Measurements from ENCODE around the gene NUDT12. TPM values are rescaled to one million over a fixed set of nuclear protein-coding genes. Genes with fewer than 3 reads are reported as not detected.

The NUDT12 gene
- total and polyA plus RNA-seq, 2 donors = 8.7 to 10.6 TPM

DNA sequence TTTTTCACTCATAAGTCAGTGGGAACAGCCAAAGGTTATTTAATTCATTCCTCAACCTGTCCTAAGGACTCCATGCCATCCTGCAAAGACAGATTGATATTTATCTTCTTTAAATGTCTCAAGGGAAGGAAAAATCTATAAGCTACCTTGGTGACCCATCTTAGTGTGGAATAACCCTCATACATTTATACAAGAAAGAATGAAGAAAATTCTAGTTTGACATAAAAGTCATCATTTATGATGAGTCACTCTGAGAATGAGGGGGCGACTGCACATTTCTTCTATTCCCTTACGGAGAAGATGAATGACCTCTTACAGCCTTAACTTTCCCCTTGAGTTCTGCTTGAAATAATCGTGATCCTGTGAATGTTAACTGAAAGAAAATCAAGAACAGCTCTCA is 26.8 kb upstream of the NUDT12 start:
- no peaks in the 10 kb centered on the region for H3K4me1 ChIP-seq (ENCODE audit: control insufficient read depth in 2 of 2, insufficient read depth in 2 of 2, low read length in 2 of 2)
- 84% methylated on average over 3 of the region's 3 CpGs for WGBS
- no peaks in the 10 kb centered on the region for H3K36me3 ChIP-seq (ENCODE audit: control insufficient read depth in 2 of 2, insufficient read depth in 2 of 2, low read length in 1 of 2)
- H3K4me3 ChIP-seq (ENCODE audit: low read length in 2 of 2) = no peak overlapping the region
- H3K27ac ChIP-seq (ENCODE audit: low read depth in 1 of 2, low read length in 1 of 2) = no peak overlapping the region
- no peak for DNase-seq (ENCODE audit: low read depth in 6 of 9, low spot score in 9 of 9)
- H3K9me3 ChIP-seq (ENCODE audit: control insufficient read depth in 2 of 2, insufficient read depth in 1 of 2, low read length in 1 of 2) = no peaks in the 10 kb centered on the region
- no peaks in the 10 kb centered on the region for H3K27me3 ChIP-seq (ENCODE audit: control insufficient read depth in 2 of 2, insufficient read depth in 1 of 2, low read length in 1 of 2)

DNA sequence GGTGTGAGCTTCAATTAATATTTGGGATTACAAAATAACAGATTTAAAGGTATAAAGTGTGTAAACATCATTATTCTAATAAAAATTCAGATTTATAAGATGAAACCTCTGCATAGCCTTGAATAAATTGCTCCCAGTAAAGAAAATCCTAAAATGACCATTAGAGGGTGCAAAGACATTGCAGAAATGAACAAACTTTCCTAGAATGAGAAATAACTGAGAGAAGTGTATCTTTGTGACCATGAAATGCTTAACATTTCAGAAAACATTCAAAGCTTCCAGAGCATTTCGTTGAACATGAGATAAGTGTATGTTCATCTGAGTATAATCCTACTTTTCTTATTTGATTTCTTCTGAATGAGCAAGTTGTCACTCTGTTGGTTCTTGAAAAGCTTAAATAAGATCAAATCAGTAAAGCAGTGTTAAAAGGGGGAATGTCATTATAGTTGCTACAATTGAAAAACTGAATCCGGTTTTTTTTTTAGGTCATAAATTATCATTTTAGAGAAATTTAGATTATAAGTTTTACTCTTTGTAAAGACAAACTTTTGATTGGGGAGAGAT is 24.7 kb upstream of the NUDT12 start:
- no peaks in the 10 kb centered on the region for H3K4me1 ChIP-seq (ENCODE audit: control insufficient read depth in 2 of 2, insufficient read depth in 2 of 2, low read length in 2 of 2)
- H3K27me3 ChIP-seq (ENCODE audit: control insufficient read depth in 2 of 2, insufficient read depth in 1 of 2, low read length in 1 of 2) = no peaks in the 10 kb centered on the region
- H3K27ac ChIP-seq (ENCODE audit: low read depth in 1 of 2, low read length in 1 of 2) = no peak overlapping the region
- WGBS = 83% methylated on average over 2 of the region's 2 CpGs
- H3K36me3 ChIP-seq (ENCODE audit: control insufficient read depth in 2 of 2, insufficient read depth in 2 of 2, low read length in 1 of 2) = no peaks in the 10 kb centered on the region
- no peaks in the 10 kb centered on the region for H3K9me3 ChIP-seq (ENCODE audit: control insufficient read depth in 2 of 2, insufficient read depth in 1 of 2, low read length in 1 of 2)
- no peak overlapping the region for H3K4me3 ChIP-seq (ENCODE audit: low read length in 2 of 2)
- DNase-seq (ENCODE audit: low read depth in 6 of 9, low spot score in 9 of 9) = peak in 1 of 9 donors; percentile 2

DNA sequence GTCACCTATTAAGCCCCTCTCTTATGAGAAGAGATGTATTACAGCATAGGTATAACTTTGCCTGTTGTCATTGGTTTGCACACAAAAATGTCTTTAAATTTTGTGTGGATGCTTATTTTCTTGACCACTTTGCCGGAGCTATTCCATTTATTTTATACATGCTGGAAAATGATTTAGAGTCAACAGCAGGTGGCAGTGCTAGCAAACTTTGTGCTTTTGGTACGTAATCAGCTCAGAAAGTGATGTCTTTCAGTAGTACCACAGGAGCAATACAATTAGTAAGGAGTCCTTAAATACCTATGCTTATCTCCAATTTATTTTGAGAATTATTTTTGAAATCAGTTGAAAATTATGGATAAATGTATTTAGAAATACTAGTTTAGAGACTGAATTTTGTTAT is 19.8 kb upstream of the NUDT12 start:
- Histone ChIP-seq H3K4me1 (ENCODE audit: control insufficient read depth in 2 of 2, insufficient read depth in 2 of 2, low read length in 2 of 2) (no peaks in the 10 kb centered on the region), H3K36me3 (ENCODE audit: control insufficient read depth in 2 of 2, insufficient read depth in 2 of 2, low read length in 1 of 2) (no peaks in the 10 kb centered on the region), H3K27ac (ENCODE audit: low read depth in 1 of 2, low read length in 1 of 2) (no peak overlapping the region), H3K9me3 (ENCODE audit: control insufficient read depth in 2 of 2, insufficient read depth in 1 of 2, low read length in 1 of 2) (no peaks in the 10 kb centered on the region), H3K27me3 (ENCODE audit: control insufficient read depth in 2 of 2, insufficient read depth in 1 of 2, low read length in 1 of 2) (no peaks in the 10 kb centered on the region), H3K4me3 (ENCODE audit: low read length in 2 of 2) (no peak overlapping the region)
- WGBS = 63% methylated on average over 2 of the region's 2 CpGs
- peak in 3 of 9 donors; percentile 5 to 18 (median 15) for DNase-seq (ENCODE audit: low read depth in 6 of 9, low spot score in 9 of 9)

DNA sequence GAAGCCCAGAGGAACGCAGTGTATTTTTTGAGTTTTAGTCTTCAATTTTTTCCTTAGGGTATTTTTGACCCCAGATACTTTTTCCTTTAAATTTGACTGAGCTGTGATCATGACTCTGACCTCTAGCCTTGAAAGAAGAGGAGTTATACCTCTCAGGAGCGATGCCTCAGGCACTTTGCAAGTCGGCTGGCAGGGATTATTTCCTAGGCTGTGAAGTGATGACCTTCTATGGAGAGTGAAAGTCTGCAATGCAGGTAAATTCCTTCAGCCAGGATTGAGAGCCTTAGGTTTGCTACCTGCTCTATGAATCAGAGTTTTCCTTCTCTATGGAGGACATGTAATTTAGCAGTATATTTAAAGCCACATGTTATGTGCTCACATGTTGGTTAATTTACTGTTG is 10.8 kb upstream of the NUDT12 start:
- Histone ChIP-seq H3K27ac (ENCODE audit: low read depth in 1 of 2, low read length in 1 of 2) (no peak overlapping the region), H3K27me3 (ENCODE audit: control insufficient read depth in 2 of 2, insufficient read depth in 1 of 2, low read length in 1 of 2) (no peaks in the 10 kb centered on the region), H3K4me3 (ENCODE audit: low read length in 2 of 2) (no peak overlapping the region), H3K4me1 (ENCODE audit: control insufficient read depth in 2 of 2, insufficient read depth in 2 of 2, low read length in 2 of 2) (no peaks in the 10 kb centered on the region), H3K36me3 (ENCODE audit: control insufficient read depth in 2 of 2, insufficient read depth in 2 of 2, low read length in 1 of 2) (no peaks in the 10 kb centered on the region), H3K9me3 (ENCODE audit: control insufficient read depth in 2 of 2, insufficient read depth in 1 of 2, low read length in 1 of 2) (no peaks in the 10 kb centered on the region)
- WGBS = 98% methylated on average over 3 of the region's 3 CpGs
- DNase-seq (ENCODE audit: low read depth in 6 of 9, low spot score in 9 of 9) = no peak

DNA sequence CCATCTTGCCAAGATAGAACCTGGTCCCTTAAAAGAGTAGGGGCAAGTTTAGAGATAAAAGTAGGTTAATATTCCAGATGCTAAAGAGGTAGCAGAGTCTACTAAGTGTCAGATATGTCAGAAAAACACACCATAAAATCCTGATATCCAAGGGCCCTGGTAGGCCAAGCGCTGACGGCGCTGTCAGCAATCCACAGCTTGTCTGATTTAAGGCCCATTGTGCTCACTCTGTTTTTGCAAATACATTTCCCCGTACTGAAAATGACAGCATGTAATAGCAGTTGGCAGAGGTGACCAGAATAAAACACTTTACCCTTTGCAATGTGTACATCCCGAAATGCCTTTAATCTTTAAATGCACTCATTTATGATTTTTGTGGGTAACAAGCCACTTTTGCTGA is 9.9 kb upstream of the NUDT12 start:
- DNase-seq (ENCODE audit: low read depth in 6 of 9, low spot score in 9 of 9) = no peak
- 95% methylated on average over 5 of the region's 5 CpGs for WGBS
- no peaks in the 10 kb centered on the region for H3K9me3 ChIP-seq (ENCODE audit: control insufficient read depth in 2 of 2, insufficient read depth in 1 of 2, low read length in 1 of 2)
- no peak overlapping the region for H3K4me3 ChIP-seq (ENCODE audit: low read length in 2 of 2)
- H3K27ac ChIP-seq (ENCODE audit: low read depth in 1 of 2, low read length in 1 of 2) = no peak overlapping the region
- H3K27me3 ChIP-seq (ENCODE audit: control insufficient read depth in 2 of 2, insufficient read depth in 1 of 2, low read length in 1 of 2) = no peaks in the 10 kb centered on the region
- H3K4me1 ChIP-seq (ENCODE audit: control insufficient read depth in 2 of 2, insufficient read depth in 2 of 2, low read length in 2 of 2) = no peaks in the 10 kb centered on the region
- no peaks in the 10 kb centered on the region for H3K36me3 ChIP-seq (ENCODE audit: control insufficient read depth in 2 of 2, insufficient read depth in 2 of 2, low read length in 1 of 2)

DNA sequence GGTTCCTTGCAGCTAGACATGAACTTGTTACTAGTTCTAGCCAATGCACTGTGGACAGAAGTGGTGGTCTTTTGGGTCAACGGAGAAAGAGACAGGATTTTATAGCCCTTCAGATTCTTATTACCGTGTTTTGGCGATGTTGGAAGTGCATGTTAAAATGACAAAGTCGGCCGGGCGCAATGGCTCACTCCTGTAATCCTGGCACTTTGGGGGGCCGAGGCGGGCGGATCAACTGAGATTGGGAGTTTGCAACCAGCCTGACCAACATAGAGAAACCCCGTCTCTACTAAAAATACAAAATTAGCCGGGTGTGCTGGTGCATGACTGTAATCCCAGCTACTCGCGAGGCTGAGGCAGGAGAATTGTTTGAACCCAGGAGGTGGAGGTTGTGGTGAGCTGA is 9.1 kb upstream of the NUDT12 start:
- WGBS = 96% methylated on average over 13 of the region's 13 CpGs
- H3K36me3 ChIP-seq (ENCODE audit: control insufficient read depth in 2 of 2, insufficient read depth in 2 of 2, low read length in 1 of 2) = no peaks in the 10 kb centered on the region

DNA sequence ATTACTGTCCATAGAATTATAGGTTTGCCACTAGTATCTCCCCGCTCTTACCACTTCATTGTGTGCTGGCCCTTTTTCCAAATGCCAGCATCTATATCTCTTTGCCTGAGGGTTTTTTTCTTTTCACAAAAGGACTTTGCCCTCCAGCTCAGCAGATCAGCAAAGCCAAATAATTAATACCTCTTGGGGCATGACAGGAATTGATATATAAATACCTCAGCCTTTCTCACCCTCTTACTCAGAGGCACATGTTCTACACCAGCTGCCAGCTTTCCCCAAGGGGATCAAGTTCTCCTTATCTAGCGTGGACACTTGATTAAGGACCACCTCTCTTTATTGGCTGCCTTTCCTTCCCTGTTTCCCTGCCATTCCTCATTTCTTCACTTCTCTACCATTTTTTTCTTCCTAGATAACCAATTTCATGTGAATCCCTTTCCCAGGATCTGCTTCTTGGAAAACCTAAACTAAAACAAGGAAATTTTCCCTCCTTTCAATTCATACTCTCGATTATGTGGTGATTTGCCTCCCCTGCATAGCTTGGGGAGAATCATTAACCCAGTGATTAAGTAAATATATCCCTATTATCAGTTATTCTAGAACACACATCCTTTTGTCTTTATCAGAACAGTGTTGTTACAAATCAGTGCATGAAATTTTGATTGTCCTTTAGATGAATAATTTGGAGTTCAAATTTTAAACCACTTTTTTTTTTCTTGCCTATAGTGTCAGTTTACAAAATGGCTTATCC is 6.9 kb upstream of the NUDT12 start:
- Histone ChIP-seq H3K27ac (ENCODE audit: low read depth in 1 of 2, low read length in 1 of 2) (no peak overlapping the region), H3K4me1 (ENCODE audit: control insufficient read depth in 2 of 2, insufficient read depth in 2 of 2, low read length in 2 of 2) (no peaks in the 10 kb centered on the region), H3K9me3 (ENCODE audit: control insufficient read depth in 2 of 2, insufficient read depth in 1 of 2, low read length in 1 of 2) (no peaks in the 10 kb centered on the region), H3K4me3 (ENCODE audit: low read length in 2 of 2) (no peak overlapping the region), H3K27me3 (ENCODE audit: control insufficient read depth in 2 of 2, insufficient read depth in 1 of 2, low read length in 1 of 2) (no peaks in the 10 kb centered on the region), H3K36me3 (ENCODE audit: control insufficient read depth in 2 of 2, insufficient read depth in 2 of 2, low read length in 1 of 2) (no peaks in the 10 kb centered on the region)
- DNase-seq (ENCODE audit: low read depth in 6 of 9, low spot score in 9 of 9) = no peak
- 91% methylated on average over 3 of the region's 3 CpGs for WGBS

More for the DNA sequence above, 9.1 kb upstream of the NUDT12 start:
- DNase-seq (ENCODE audit: low read depth in 6 of 9, low spot score in 9 of 9) = no peak
- Histone ChIP-seq H3K4me3 (ENCODE audit: low read length in 2 of 2) (no peak overlapping the region), H3K27me3 (ENCODE audit: control insufficient read depth in 2 of 2, insufficient read depth in 1 of 2, low read length in 1 of 2) (no peaks in the 10 kb centered on the region), H3K4me1 (ENCODE audit: control insufficient read depth in 2 of 2, insufficient read depth in 2 of 2, low read length in 2 of 2) (no peaks in the 10 kb centered on the region), H3K9me3 (ENCODE audit: control insufficient read depth in 2 of 2, insufficient read depth in 1 of 2, low read length in 1 of 2) (no peaks in the 10 kb centered on the region), H3K27ac (ENCODE audit: low read depth in 1 of 2, low read length in 1 of 2) (no peak overlapping the region)

DNA sequence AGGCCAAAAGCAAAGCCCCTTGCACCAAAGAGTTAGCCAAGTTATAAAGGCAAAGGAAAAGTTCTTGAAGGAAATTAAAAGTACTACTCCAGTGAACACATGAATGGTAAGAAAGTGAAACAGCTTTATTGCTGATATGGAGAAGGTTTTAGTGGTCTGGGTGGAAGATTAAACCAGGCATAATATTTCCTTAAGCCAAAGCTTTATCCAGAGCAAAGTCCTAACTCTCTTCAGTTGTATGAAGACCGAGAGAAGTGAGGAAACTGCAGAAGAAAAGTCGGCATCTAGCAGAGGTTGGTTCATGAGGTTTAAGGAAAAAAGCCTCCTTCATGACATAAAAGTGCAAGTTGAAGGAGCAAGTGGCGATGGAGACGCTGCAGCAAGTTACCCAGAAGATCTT is 3.1 kb upstream of the NUDT12 start:
- Histone ChIP-seq H3K27ac (ENCODE audit: low read depth in 1 of 2, low read length in 1 of 2) (no peak overlapping the region), H3K4me3 (ENCODE audit: low read length in 2 of 2) (no peak overlapping the region), H3K36me3 (ENCODE audit: control insufficient read depth in 2 of 2, insufficient read depth in 2 of 2, low read length in 1 of 2) (no peaks in the 10 kb centered on the region), H3K9me3 (ENCODE audit: control insufficient read depth in 2 of 2, insufficient read depth in 1 of 2, low read length in 1 of 2) (no peaks in the 10 kb centered on the region), H3K4me1 (ENCODE audit: control insufficient read depth in 2 of 2, insufficient read depth in 2 of 2, low read length in 2 of 2) (peaks cover 3% of the 10 kb centered on the region in 2 donors), H3K27me3 (ENCODE audit: control insufficient read depth in 2 of 2, insufficient read depth in 1 of 2, low read length in 1 of 2) (no peaks in the 10 kb centered on the region)
- 97% methylated on average over 4 of the region's 4 CpGs for WGBS
- no peak for DNase-seq (ENCODE audit: low read depth in 6 of 9, low spot score in 9 of 9)

DNA sequence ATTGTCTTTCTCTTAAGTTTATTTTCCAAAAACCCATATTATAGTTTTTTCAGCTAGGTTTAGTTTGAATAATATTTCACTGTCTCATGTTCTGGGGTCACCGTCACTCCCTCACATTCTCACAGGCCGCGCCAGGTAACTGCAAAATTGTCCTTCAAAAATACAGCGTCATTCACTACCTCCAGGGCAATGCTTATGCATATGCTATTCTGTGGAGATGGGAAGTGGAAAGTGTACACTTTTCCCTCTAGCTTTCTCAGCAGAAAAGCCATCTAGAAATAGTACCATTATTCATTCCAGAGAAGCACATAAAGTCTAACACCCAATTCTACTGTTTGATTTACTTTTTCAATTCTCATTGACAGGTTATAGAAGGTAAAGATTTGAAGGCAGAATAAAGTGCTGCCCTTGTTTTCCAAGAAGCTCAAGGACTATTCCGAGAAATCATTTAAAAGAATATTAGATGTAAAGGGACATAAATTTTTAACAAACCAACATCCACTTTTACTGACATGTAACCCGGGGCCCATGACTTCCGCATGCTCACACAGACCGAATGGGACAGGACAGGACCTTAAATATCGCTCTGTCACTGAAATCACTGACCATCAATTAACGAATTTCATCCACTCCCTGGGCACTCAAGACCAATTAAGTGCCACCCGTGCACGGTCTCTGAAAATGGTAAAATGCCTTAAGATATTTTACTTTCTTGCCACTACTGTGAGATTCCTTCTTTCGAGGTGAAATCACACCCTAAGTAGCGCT is 720 bp downstream of the NUDT12 start:
- H3K36me3 ChIP-seq (ENCODE audit: control insufficient read depth in 2 of 2, insufficient read depth in 2 of 2, low read length in 1 of 2) = no peaks in the 10 kb centered on the region
- DNase-seq (ENCODE audit: low read depth in 6 of 9, low spot score in 9 of 9) = peak in 2 of 9 donors; percentile 2 to 5
- peaks cover 3% of the 10 kb centered on the region in 2 donors for H3K4me1 ChIP-seq (ENCODE audit: control insufficient read depth in 2 of 2, insufficient read depth in 2 of 2, low read length in 2 of 2)
- H3K9me3 ChIP-seq (ENCODE audit: control insufficient read depth in 2 of 2, insufficient read depth in 1 of 2, low read length in 1 of 2) = no peaks in the 10 kb centered on the region
- 29% methylated on average over 14 of the region's 14 CpGs for WGBS
- no peaks in the 10 kb centered on the region for H3K27me3 ChIP-seq (ENCODE audit: control insufficient read depth in 2 of 2, insufficient read depth in 1 of 2, low read length in 1 of 2)
- peak overlapping the region; percentile 76 to 80 for H3K4me3 ChIP-seq (ENCODE audit: low read length in 2 of 2)
- peak overlapping the region; percentile 75 to 92 for H3K27ac ChIP-seq (ENCODE audit: low read depth in 1 of 2, low read length in 1 of 2)
